Hepatocyte (in vitro differentiated cells): ENCODE measurements around the gene C1orf52.

Experiments
- CTCF ChIP-seq: fragments of 200-600 bp; sonication (generic); IDR thresholded peaks from 2 replicates; pipeline ENCODE4 v1.5.1; 2016; ENCODE audit warnings: antibody characterized with exemption, mild to moderate bottlenecking; ENCODE audit not compliant: poor library complexity
- EZH2phosphoT487 ChIP-seq: fragments of 200-600 bp; sonication (generic); IDR thresholded peaks from one replicate; pipeline ENCODE4 v1.6.1; 2018; ENCODE audit warnings: antibody characterized with exemption, mild to moderate bottlenecking, low read depth, moderate library complexity; ENCODE audit not compliant: unreplicated experiment, severe bottlenecking

GRCh38 chr1:85229574-85230097 lies 29.8 kb downstream of the C1orf52 start:
- no peak for TF ChIP-seq CTCF
- TF ChIP-seq EZH2phosphoT487 = no peak
